Non-pigmented ciliary epithelial cell (primary cell): ENCODE measurements around the gene TMEM255B.

Experiments
- DNase-seq: peaks from one replicate; pipeline ENCODE4 v3.0.0-alpha.2; 2010; ENCODE audit warnings: low read depth

TMEM255B gene

DNA sequence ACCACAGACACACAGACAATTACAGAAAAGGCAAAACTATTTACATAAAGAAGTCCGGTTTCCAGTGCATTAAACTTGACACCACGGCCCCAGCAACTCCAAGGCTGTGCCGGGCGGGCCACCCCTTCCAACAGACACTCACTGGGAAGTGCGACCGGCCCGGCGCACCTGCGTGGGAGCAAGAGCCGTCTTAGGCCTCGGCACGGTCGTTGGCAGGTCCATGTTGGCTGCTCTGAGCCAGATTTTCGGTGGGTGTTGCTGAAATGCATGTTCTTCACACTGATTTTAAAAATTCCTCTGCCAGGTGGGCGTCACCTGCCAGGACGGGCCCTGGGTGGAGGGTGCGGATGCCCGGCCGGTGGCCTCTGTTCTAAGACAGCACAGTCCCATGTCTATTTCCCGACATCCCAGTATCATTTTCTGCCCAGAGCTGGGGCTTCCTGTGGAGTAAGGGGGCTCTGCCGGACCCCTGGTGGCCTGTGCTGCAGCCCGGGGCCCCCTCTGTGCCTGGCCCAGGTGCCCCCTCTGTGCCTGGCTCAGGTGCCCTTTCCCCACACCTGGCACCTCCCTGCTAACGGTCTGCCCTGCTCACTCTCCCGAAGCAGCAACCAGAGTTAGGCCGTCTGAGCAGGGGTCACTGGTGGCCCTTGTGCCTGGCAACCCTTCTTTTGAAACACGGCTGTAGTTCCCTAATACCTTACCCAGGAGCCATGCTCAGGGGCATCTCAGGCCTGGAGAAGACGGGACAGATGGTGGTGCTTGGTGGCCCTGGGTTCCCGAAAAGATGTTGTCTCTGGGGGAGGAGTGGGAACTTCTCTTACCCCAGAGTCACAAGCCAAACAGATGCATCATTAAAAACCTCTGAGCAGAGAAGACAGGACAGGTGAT lies 9.2 kb downstream of the TMEM255B start:
- no peak for DNase-seq

DNA sequence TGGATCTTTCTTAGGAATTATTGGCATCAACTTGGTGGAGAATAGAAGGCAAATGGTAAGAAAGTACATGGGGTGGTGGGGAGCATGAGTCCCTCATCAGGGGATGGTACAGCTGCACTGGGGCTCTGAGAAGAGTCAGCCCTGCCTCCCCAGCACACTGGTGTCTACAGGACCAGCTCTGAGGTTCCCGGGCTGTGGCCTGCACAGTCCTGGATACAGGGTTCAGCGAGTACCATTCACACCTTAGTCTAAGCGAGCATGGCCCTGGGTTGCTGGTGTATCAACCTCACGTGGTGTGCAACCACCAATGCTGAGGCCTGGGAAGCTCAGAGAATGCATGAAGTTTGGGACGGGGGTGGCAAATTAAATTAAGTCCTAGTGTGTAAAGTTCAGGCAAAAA lies 10.1 kb downstream of the TMEM255B start:
- DNase-seq = no peak

DNA sequence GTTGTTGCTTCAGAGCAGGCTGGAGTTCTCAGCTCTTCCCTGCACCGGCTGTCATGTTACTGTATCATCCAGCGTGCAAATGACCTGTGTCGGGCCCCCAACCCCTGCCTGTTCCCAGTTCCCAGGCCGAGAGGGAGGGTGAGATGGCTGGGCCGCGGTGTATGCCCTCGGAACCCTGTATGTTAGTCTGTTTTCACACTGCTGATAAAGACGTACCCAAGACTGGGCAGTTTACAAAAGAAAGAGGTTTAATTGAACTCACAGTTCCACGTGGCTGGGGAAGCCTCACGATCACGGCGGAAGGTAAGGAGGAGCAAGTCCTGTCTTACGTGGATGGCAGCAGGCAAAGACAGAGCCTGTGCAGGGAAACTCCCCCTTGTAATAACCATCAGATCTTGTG lies 10.9 kb downstream of the TMEM255B start:
- no peak for DNase-seq

DNA sequence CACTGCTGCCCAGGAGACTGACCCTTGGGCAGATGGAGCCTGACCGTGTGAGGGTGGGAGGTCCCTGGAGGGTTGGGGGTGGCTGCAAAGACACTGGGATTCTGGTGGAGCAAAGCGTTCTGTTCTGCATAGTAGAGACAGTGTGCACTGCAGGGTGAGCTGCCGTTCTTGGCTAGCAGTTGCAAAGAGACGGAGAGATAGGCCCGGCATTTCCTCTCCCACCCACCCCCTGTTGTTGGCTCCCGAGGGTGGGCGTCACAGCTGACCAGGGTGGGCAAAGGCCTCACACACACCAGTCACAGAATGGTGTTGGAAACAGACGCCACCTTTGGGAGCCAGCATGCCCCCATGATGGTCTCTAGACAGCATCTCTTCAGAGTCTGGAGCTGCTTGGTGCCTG lies 11.4 kb downstream of the TMEM255B start:
- no peak for DNase-seq

DNA sequence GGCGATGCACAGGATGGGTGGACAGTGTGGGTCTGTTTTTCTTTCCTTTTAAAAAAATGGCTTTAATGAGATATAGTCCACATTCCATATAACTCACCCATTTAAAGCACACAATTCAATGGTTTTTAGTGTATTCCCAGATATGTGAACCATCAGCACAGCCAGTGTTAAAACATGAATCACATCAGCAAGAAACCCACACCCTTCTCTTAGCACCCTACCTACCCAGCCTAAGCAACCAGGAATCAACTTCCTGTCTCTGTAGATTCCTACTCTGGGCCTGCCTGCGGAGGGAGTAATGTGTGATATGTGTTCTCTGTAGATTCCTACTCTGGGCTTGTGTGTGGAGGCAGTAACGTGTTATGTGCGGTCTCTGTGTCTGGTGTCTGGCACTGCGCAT lies 11.9 kb downstream of the TMEM255B start:
- no peak for DNase-seq

DNA sequence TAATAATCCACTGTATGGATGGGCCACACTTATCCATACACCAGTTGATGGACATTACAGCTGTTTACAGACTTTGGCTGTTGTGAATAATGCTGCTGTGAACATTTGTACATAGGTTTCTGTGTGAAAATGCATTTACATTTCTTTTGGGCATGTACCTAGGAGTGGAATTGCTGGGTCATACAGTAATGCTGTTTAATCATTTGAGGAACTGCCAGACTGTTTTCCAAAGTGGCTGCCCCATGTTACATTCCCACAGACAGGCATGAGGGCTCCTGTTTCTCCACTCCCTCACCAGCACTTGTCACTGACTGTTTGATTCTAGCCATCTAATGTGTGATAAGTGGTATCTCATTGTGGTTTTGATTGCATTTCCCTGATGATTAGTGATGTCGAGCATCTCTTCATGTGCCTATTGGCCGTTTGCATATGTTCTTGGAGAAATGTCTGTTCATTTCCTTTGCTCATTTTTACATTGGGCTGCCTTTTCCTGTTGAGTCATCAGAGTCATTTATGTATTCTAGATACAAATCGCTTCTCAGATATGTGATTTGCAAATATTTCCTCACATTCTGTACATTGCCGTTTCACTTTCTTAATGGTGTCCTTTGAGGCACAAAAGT lies 12.8 kb downstream of the TMEM255B start:
- DNase-seq = no peak

DNA sequence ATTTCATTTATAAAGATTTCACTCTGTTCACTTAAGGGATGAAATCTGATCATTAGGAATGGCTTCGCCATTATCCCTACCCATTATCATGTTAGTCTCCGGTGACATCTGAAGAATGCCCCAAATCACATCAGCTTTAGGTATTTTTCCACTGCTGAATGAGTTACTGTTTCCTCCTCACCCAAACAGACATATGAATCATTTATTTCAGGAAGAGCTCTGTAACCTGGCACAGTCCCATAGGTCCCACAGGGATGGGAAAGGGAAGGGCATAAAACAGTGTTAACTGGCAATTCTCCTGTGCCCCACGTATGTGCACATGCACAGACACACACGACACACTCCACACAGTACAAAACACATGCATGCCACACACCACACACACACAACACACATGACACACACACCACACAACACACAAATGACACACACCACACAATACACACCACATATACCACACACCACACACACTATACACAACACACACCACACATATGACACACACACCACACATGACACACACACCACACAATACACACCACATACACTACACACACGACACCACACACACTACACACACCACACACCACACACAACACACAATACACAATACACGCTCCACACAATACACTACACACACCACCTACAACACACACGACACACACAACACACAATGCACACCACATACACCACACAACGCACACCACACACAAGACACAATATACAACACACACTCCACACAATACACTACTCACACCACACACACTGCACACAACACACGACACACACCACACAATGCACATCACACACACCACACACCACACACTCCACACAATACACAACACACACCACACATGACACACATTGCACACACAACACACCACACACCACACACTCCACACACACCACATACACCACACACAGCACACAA lies 15.4 kb downstream of the TMEM255B start:
- DNase-seq = no peak

DNA sequence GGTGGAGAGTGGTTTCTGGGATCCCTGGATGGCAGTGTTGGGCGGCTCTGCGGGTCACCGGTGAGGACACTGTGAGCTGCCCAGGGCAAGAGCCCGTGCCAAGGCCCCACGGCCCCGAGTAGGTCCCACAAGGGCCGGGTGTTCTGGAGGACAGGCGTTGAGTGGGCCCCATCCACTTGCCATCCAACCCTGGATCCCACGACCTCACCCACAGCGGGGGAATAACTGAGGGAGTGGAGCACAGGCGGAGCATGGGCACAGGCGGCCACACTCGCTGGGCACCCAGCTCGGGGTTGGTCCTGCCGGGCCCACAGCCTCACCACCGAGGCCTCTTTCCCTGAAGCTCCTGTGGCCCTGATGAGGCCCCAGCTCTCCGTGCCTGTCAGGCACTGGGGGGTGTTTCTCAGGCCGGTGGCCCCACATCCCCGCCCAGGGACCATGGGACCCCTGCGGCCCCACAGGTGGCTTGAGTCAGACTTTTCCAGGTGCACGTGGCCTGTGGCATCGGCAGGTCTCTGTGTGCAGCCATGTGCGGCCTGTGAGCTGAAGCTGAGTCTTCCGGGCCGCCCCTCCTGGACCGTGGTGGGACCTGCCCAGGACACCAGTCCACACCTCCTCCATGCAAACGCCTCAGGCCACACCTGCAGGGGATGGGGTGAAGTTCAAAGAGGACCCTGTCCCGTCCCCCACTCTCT lies 16.6 kb downstream of the TMEM255B start:
- DNase-seq = no peak

DNA sequence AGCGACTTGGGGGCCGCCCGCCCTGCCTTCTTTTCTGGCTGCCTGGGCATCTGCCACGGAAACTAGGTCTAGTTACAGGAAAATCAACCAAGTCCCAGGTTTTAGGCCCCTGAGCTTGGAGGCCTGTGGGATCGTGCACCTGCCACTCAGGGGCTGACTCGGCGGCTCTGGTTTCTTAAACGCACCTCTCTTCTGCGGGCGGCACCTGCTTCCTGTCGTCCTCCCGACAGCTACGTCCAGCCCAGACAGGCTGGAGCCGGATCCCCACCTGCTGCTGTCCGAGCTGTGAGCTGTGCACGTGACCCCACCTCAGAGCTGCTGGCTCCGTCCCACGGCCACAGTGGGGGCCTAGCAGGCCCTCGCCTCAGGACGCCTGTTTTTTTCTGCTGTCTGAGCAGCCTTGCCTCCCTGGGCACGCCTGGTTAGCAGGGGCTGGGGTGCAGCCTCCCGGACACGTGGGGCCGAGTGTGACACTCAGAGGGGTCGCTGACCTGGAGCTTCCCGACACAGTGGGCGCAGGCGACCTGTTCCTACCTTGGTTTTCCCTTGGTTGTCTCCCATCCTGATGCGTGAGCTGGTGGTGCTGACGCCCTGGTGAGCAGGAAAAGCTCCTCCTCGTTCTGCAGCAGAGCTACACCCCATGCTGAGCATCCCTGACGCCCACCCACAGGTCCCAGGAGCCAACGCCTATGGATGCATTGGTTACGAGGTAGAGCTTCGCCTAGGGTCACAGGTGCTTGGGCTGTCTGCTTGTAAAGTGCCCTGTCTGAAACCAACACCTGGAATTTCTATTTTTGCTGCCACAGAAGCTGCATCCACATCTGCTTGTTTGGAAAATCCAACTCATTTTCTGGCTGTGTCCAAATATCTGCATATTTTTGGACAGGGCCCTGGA lies 17.5 kb downstream of the TMEM255B start:
- no peak for DNase-seq

DNA sequence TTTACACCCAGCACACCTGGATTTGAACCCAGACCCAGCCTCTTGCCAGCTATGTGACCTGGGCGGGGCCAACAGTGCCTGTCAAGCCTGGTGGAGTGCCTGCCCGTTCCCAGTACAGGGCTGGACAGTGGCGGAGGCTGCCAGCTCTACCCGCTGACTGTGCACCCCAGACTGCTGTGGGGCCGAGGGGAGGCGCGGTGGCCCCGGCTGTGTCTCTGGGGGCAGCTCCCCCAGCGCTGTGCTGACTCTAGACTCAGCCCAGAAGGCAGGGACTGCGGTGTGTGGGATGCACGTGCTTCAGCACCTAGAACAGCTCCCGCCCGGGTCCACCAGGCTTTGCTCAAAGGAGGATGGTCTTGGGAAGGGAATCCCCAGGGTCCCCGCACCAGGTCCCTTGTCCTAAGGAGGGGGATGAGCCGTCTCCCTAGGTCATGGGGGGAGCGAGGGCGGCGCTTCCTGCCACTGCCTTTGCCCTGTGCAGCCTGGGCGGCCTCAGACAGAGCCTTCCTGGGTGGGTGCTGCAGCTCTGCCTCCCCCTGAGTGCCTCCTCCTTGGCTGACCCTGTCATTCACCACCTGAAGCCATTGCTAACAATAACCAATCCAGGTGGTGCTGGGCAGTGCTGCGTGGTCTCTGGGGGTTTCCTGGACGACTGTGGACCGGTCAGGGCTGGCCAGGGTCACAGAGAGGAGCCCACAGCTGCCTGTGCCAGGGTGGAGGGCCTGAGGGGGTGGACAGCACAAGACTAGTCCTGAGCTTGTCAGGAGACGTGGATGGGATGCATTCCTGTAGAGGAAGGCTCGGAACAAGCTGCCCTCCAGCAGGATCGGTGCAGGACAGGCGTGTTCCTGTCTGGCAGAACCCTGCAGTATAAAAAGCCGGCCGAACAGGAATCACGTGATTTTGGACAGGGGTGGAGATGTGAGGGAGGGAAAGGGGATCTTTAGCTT lies 18.6 kb downstream of the TMEM255B start:
- no peak for DNase-seq

DNA sequence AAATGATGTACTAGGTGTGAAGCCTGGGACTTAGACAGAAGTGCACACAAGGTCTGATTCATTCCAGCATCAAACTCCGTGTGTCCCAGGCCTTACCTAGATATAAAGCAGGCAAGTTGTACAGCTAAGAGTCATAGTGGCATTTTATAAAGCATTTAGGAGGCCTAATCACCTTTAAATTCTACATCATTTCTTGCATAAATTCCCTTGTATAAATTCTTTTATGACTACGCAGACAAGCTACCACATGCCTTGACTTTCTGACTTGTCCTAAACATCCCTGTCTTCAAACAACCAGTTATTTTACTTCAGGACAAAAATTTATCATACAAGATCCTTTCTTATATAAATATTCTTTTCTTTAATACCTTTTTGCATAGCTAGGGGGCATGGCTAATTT lies 22.5 kb downstream of the TMEM255B start:
- no peak for DNase-seq

DNA sequence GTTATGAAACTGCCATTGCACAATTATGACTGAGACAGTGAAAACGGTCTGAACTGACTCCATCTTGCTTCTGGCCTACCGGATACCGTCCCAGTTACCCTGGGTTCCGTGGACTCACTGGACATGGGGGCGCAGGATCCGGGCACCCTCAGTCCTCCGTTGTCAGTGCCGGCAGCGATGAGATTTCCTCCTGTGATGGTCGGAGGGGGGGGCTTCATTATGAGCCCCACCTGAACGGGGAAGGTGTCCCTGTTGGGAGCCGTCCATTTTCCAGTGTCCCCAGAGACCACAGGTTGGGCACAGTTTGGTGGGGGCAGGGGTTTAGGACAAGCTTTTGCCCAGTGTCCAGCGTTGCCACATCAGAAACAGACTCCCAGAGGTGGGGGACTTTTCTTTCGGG lies 23.4 kb downstream of the TMEM255B start:
- DNase-seq = no peak

DNA sequence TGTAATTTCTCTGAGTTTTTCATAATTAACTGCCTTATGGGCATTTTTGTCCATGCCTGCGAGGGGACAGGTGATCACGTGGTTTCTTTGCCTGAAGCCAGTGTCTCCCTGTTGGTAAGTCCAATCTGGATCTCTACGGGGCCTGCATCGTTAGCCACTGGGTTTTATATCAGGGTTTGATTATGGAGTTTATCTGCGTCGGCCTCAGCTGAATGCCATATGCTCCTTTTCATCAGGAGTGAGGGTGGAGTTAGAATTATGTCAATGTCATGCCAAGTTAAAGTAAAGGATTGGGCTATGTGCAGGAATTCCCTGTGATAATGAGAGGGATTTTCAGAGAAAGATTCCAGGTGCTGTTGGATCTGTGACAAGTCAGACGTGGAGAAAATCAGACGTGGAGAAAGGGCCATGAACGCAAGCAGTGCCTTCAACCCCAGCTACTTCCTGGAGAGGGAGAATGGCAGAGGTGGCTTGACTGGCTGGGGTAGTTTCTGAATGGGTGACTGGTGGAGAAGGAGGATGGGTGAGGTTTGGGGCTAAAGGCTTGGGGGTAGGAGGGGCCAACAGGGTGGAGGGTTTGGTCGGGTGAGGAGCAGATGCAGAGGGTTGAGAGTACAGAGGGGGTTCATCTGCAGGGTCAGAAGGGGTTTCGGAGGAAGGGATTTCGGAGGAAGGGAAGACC lies 24.3 kb downstream of the TMEM255B start:
- DNase-seq = no peak

DNA sequence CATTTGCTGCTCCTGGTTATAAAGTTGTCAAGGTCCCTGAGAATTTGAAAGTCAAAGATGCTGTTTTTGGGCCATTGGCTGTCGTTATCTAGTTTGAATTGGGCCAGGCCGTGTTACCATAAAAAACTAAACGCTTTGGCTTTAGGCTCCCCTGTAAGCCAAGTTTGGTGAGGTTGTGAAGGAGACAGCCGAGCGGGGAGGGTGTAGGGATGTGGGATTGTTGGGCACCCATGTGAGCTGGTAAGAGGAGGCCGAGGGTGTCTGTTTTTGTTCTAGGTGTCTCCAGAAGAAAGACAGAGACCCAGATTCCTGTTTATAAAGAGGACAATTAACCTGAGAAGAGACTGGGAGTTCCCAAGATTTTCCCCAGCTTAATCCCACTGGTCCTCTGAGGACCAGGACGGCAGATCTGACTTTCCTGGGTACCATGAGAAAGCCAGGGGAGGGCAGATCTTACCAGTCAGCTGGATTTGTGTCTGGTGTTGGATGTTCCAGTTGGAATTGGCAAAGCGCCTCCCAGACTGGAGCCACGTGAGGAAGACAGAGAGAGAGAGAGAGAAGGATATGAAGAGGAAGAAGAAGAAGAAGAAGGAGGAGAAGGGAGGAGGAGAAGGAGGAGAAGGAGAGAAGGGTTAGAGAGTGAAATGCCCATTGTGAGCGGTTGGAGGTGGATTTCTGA lies 25.1 kb downstream of the TMEM255B start:
- no peak for DNase-seq

DNA sequence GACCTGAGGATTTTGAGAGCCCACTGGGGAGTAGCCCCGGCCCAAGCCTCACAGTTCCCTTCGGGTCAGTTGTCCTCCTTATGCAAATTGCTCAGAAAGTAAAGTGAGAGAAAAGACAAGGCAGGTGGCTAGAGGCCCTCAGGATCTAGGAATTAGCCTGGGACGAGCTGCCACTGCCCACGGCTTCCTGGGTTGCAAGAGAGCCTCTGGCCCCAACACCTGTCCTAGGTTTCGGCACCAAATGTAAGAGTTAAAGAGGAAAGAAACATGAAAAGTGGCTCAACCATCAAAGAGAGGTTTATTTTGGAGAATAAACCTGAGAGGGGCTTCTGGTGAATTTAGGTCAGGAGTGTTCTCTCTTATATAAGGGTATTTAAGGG lies 25.6 kb downstream of the TMEM255B start:
- no peak for DNase-seq

DNA sequence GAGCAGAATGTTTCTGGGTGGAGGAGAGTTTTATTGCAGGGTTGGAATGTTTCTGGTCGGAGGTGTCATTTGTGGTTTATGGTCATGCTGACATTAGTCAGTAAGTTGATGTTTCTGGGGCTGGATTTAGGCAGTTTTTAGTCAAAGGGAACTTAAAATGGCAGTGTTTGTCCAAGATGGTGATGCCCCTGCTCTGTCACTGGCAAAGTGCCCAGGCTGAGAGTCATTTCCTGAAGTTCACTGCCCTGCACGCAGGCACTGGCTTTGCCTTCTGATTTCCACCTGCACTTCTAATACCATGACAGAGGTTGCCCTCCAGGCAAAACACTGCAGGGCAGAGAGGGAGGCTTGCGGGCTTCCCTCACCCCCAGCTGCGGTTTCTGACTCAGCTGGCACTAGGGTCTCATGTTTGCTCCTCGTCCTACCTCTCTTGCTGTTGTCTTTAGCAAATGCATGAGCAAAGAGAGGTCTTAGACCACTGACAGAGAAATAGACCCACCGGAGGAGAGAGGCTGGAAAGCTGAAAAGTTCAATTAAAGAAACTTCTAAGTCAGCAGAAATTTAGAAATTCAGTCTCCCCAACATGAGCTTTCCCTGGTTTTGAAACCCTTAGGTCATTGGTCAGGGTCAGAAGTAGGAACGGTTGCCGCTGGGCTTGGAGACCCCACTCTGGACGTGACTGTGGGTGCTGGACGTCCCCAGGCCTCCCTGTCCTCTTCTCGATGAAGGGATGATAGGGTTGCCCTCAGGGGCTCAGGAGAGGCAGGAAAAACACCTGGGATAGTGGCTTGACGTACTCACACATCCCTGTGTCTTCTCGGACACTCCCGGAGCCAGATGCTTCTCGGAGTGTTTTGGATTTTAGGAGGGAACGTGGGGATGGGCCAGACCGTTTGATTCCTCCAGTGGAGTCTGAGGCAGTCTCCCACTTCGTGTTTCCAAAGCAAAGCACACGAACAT lies 26.3 kb downstream of the TMEM255B start:
- DNase-seq = no peak

DNA sequence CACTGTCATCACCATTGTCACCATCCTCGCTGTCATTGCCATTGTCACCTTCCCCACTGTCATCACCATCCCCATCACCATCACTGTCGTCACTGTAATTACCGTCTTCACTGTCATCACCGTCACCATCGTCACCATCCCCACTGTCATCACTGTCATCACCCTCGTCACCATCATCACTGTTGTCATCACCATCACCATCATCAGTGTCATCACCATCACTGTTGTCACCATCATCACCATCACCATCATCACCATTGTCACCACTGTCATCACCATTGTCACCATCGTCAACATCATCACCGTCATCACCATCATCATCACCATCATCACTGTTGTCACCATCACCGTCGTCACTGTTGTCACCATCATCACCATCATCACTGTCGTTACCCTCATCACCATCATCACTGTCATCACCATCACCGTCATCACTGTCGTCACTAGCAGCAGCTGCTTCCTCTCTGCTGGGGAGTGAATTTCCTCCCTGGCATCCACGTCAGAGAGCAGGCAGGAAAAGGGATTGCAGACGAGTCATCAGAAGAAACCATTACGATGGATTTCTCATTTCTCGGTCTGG lies 27.3 kb downstream of the TMEM255B start:
- DNase-seq = no peak
